Pancreas (tissue), 10 donors: Measurements from ENCODE around the gene FAM193A. TPM values are rescaled to one million over a fixed set of nuclear protein-coding genes. Genes with fewer than 3 reads are reported as not detected.
A peak's percentile ranks its signal among the peaks of the same experiment; 100 is the strongest.

Experiments
- ATAC-seq, 4 donors: fragments of 200-7000 bp; cut with Tn5 transposase; one replicate each; pipeline versions ENCODE4 v1.8.0 to v1.9.1; 2020; ENCODE audit warnings: mild to moderate bottlenecking in 4 of 4, moderate library complexity in 4 of 4
- DNase-seq, 6 donors: peaks; one replicate each; pipeline ENCODE4 v3.0.0-alpha.2; 2020
- FAIRE-seq: peaks from 2 replicates; lab custom pipeline; 2012; peaks lifted over from hg19 to GRCh38; lab: Jason Lieb, UNC
- H3K27ac ChIP-seq, 4 donors: fragments of 200-600 bp; sonication (generic); 1 replicate in 3 of 4; 2 replicates in 1 of 4; pipeline versions ENCODE4 v1.5.0 to v1.8.0; 2020
- H3K27me3 ChIP-seq, 4 donors: fragments of 200-600 bp; one replicate each; pipeline ENCODE4 v1.8.0; 2021
- H3K36me3 ChIP-seq, 3 donors: fragments of 200-600 bp; sonication (generic) in 1 of 3; one replicate each; pipeline versions ENCODE4 v1.5.0 to v1.8.0; 2020 to 2021
- H3K4me1 ChIP-seq, 3 donors: fragments of 200-600 bp; one replicate each; pipeline ENCODE4 v1.8.0; 2021
- H3K4me3 ChIP-seq, 4 donors: fragments of 200-600 bp; sonication (generic) in 2 of 4; one replicate each; pipeline versions ENCODE4 v1.5.0 to v1.8.0; 2020 to 2021
- H3K9me3 ChIP-seq, 4 donors: fragments of 200-600 bp; one replicate each; pipeline ENCODE4 v1.8.0; 2021
- CTCF ChIP-seq, 4 donors: fragments of 200-600 bp; sonication (generic) in 3 of 4; IDR thresholded peaks; one replicate each; pipeline versions ENCODE4 v1.5.0 to v1.8.0; 2021; ENCODE audit warnings: antibody characterized with exemption in 4 of 4
- WGBS, 2 donors: extraction: QIAGEN DNeasy Blood & Tissue Kit; methylation state at CpG; one replicate each; pipeline ENCODE4 v1.1.7; 2013; 5-methylcytosine and 5-hydroxymethylcytosine counted together
- intact Hi-C, 3 donors: fragments of 100-400 bp; cut with DNase I; formaldehyde crosslinking; loops; one replicate each; pipeline versions ENCODE4 v1.11.1 to v1.14.2; 2022
- polyA plus RNA-seq, 2 donors: library from polyadenylated mRNA; stranded (reverse); fragments of 200-250 nt; gene quantifications; one replicate each; pipeline ENCODE4 v1.2.3, GENCODE V29; 2013
- total RNA-seq, 6 donors: library from RNA; stranded (reverse); fragmentation: NEBNext Ultra II Directional in 4 of 6; extraction: Animal tissue kit (Norgen Biotek cat#: 25700) in 4 of 6; gene quantifications; one replicate each; pipeline versions ENCODE4 v1.2.1 to v1.2.4, GENCODE V29; 2021 to 2023
- donor health status: healthy with polysubstance abuse.
- donor health status: DM: no; HTN: no; CAD: no; lungs with moderate emphysema.
- donor health status: DM: no; HTN: no; CAD: no.
- donor health status: control.
- donor health status: control.
- donor health status: Bipolar disorder and iron deficiency.
- donor health status: DM: yes; HTN: yes; CAD: no.
- donor health status: DM: no; HTN: no; CAD: no.
- donor health status: DM: no; HTN: no; CAD: no.
- donor health status: DM: yes; HTN: yes; CAD: no.

FAM193A gene
- total and polyA plus RNA-seq, 8 donors: 10.1 to 17.0 (median 10.7) TPM

GRCh38 chr4:2702770-2703169 lies 166.3 kb downstream of the FAM193A start:
- FAIRE-seq: no peak
- Histone ChIP-seq H3K4me3 (no peak overlapping the region), H3K4me1 (no peaks in the 10 kb centered on the region), H3K36me3 (peaks cover 0 to 32% (median 8%) of the 10 kb centered on the region in 3 donors), H3K27me3 (no peaks in the 10 kb centered on the region), H3K27ac (no peak overlapping the region), H3K9me3 (no peaks in the 10 kb centered on the region)
- ATAC-seq: no peak
- 90 to 92% methylated on average over 7 of the region's 7 CpGs for WGBS, 2 donors
- intact Hi-C loops: no loop called here
- DNase-seq: no peak
- no peak for TF ChIP-seq CTCF (IDR thresholded peaks at IDR 0.05)

GRCh38 chr4:2712261-2712842 lies 175.9 kb downstream of the FAM193A start:
- intact Hi-C loops: no loop called here
- TF ChIP-seq CTCF (IDR thresholded peaks at IDR 0.05): no peak
- Histone ChIP-seq H3K27me3 (no peaks in the 10 kb centered on the region), H3K4me1 (peaks cover 13 to 15% (median 13%) of the 10 kb centered on the region in 3 donors), H3K27ac (no peak overlapping the region), H3K9me3 (no peaks in the 10 kb centered on the region), H3K4me3 (no peak overlapping the region), H3K36me3 (peaks cover 0 to 10% (median 0%) of the 10 kb centered on the region in 3 donors)
- 88 to 92% methylated on average over 9 of the region's 9 CpGs for WGBS, 2 donors
- ATAC-seq (no peak), DNase-seq (no peak), FAIRE-seq (no peak)

- FAIRE-seq: no peak
- 96% methylated on average over 5 of the region's 5 CpGs for WGBS, 2 donors
- Histone ChIP-seq H3K36me3 (peaks cover 0 to 10% (median 0%) of the 10 kb centered on the region in 3 donors), H3K27ac (peak overlapping the region in 1 of 4 donors; percentile 33), H3K4me1 (peaks cover 13 to 15% (median 13%) of the 10 kb centered on the region in 3 donors), H3K9me3 (no peaks in the 10 kb centered on the region), H3K4me3 (no peak overlapping the region), H3K27me3 (no peaks in the 10 kb centered on the region)
- intact Hi-C loops: no loop called here
- TF ChIP-seq CTCF (IDR thresholded peaks at IDR 0.05): no peak
- ATAC-seq: no peak
- no peak for DNase-seq
These were observed 176.9 kb downstream of the FAM193A start for GRCh38 chr4:2713337-2713736.

- intact Hi-C loops: no loop called here
- no peak for TF ChIP-seq CTCF (IDR thresholded peaks at IDR 0.05)
- Histone ChIP-seq H3K4me3 (no peak overlapping the region), H3K4me1 (peaks cover 13 to 15% (median 13%) of the 10 kb centered on the region in 3 donors), H3K36me3 (peaks cover 0 to 10% (median 0%) of the 10 kb centered on the region in 3 donors), H3K27me3 (no peaks in the 10 kb centered on the region), H3K27ac (peak overlapping the region in 3 of 4 donors; percentile 6 to 52 (median 33)), H3K9me3 (no peaks in the 10 kb centered on the region)
- ATAC-seq: peak; percentile 89 to 96 (median 94)
- no peak for FAIRE-seq
- DNase-seq: peak in 3 of 6 donors; percentile 45 to 55 (median 48)
- whole genome bisulfite sequencing, 2 donors: 49 to 51% methylated on average over 10 of the region's 10 CpGs
These were observed 177.8 kb downstream of the FAM193A start for GRCh38 chr4:2714061-2714770.
